Fibroblast of skin of right quadriceps (primary cell): Measurements from ENCODE around the gene CDH12.
"Not testable (repeated sequence)": the region's sequence is repeated elsewhere in the genome, so short reads cannot be mapped to it uniquely, and the experiment has no call there.

Experiments
- DNase-seq: peaks from one replicate; pipeline ENCODE4 v3.0.0-alpha.2; 2013

CDH12 gene

DNA sequence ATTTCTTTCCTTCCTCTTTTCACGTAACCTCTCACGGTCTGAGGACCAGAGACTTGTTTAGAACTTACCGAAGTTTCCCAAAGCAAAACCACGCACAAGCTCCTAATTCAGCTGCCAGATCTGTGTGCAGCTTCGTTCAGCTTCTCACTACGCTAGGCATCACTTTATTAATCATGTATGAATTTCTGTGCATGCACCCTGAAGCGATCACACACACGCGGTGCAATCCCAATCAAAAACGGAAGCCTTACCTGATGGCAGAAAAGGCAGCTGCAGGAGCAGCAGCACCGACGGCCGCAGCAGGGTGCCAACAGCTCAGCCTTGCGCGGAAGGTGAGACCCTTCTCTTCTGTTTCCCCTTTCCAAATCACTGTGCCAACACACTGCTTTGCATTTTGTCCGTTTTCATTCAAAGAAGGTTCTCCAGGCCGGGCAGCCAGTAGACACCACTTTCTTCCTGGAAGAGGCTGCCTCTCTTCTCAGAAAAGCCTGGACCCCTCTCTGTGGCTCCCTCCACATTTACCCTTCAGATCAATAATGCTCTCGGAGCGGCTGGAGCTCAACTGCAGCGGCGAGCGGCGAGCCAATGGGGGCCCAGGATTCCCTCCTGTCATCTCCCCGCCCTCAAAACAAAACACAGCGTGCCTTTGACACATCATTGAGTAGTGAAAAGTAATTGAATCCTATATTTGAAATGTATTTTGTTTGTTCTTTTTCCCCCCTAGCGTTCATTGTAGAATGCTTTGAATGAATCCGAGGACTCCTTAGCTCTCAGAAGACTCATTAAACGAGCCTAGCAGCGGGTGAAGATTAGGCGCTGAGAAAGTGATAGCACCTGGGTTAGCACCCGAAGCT lies at the start of gene CDH12:
Gene CDH12 (minus strand): TSS at position 538 of the 854 bp plus-strand sequence.
- DNase-seq, result peak; percentile 4

DNA sequence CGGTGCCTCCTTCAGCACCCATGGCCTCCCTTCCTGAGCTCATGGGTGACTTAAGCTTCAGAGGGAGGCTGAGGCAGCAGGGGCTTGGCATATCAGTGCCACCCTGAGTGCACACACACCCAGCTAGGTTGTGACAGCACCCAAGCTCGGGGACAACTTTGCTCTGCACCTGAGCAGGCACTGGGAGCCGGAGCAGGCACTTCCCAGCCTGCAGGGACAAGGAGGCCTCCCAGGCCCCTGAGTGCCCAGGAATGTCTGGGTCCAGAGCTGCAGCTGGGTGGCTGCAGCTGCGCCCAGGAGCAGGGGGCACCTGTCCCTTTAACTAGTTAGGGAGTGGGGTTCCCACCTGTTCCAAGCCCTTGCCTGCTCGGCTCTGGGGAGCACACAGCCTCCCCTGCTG lies 48.7 kb upstream of the CDH12 start:
- DNase-seq, result no peak

DNA sequence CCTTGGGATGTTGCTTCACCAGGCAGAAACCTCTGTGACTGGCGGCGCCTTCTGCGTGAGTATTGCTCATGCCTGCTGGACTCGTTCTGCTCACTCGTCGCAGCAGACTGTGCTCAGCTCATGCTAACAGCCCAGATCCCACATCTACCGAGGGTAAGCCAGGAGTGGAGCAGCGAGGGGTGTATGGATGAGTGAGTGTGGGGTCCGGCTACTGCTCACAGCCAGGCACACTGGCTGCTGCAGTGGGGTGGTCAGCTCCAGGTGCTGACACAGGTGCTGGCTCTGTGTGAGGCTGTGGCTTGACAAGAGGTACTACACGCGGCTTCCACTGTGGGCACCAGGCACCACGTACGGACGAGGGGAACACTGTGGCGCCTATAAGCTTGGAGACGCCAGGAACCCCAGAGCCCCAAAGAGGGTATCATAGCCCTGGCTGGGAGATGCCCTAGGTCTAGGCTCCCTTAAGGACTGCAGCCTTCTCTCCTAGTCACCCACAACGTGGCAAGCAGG lies 47.7 kb upstream of the CDH12 start:
- DNase-seq, result no peak

DNA sequence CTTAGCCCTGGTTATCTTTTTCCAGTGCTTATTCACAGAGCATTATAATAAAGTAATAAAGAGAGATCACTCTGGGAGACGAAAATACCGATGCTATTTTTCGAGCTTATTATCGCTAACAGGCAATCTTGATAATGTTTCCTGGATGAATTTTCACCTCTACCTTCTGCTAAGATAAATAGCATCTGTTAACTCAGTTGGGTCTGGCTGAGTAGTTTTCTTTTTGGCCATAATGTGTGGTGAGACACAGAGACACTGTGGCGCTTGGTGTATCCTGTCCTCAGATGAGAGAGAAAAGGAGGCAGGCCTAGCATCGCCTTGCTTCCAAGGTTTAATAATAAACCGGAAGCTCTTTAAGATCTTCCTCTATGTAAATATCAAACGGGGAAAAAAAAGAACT lies 46.2 kb upstream of the CDH12 start:
- DNase-seq, result no peak

DNA sequence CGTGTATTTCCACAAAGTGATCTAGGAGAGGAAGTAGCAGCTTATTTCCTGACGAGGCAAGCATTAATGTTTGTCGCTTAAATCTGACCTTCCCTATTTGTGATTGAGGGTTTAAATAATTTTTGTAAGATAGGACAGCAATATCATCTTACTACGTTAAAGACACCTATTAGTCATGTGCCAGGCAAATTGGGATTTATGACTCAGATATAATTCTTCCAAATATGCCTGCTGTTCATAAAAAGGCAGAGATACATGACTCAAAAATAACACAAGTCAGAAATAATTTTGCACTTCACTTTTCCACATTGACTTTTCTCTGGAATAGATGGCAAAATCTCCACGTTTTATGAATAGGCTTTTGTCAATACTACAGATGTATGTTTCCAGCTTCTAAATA lies 43.0 kb upstream of the CDH12 start:
- DNase-seq, result no peak

DNA sequence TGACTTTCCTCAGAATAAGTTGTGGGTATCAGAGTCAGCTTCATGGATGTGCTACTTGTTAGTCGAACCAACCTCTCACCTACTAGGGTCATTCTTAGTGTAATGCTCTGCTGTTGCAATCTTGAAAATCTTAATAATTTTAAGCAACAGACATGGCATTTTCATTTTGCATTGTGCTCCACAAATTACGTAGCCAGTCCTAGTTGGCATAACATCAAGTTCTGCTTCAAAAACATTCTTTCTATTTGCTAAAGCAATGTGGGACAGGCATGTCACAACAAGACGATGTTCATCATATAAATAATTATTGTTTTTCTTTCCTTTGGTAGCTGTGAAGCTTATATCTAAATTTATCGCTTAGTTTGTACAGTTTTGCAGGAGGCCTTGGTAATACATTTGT lies 39.3 kb upstream of the CDH12 start:
- DNase-seq, result no peak

DNA sequence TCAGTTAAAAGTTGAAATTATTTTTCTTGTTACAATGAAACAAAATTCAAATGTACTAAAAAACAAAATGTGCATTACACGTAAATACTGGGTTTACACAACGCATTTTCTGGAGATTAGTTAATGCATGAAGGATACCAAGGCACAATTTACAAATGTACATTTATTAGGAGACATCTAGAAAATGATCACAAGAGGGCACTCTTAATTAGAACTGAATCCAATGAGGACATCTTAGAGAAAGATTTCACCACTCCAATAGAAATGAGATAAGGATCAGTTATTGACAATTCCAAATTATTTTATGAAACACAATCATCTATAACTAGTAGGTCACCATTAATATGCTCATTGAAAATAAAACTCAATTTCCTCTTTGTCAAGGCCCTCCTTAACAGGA lies 36.6 kb upstream of the CDH12 start:
- DNase-seq, result no peak

DNA sequence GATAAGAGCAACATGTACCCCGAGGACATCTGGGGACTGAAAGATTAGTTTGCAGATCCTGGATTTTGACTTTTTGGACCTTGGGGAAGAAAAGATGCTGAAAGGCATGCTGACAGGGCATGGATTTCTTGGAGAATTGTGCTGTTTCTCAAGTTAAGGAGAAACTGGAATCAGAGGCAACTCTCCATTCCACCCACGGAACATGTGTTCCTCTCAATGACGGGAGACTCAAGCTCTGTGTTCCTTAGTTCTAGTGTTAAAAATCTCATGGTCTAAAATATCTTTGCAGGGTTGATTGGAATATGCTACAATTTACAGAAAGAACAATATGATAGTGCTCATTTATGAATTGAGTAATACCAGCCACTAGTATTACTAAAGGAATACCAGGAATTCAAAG lies 34.4 kb upstream of the CDH12 start:
- no peak for DNase-seq

DNA sequence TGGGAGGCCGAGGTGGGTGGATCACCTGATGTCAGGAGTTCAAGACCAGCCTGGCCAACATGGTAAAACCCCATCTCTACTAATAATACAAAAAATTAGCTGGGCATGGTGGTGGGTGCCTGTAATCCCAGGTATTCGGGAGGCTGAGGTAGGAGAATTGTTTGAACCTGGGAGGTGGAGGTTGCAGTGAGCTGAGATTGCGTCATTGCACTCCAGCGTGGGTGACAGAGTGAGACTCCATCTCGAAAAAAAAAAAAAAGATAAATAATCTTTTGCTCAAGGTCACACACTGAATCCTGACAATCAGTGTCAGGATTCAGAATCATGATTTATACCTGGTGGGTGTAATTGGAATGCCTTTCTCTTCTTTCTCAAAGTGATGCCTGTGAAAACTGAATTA lies 5.8 kb upstream of the CDH12 start:
- DNase-seq, result not testable (repeated sequence)

DNA sequence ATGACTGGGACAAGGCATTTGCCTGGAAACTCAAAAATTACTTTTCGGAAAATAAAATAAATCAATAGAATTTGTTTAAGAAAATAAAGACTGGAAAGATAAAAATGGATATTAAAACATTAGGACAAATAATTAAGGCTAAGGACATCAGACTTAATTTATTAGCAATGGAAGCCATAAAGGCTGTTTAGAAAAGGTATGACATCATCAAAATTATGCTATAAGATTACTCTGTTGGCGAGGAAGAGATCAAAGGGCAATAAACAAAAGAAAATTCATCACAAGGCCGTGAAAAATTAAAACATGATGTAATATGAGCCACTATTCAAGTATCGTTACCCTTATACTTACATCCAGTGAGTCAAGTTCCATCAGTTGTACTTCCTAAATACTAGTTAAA lies 2.7 kb upstream of the CDH12 start:
- DNase-seq, result no peak

DNA sequence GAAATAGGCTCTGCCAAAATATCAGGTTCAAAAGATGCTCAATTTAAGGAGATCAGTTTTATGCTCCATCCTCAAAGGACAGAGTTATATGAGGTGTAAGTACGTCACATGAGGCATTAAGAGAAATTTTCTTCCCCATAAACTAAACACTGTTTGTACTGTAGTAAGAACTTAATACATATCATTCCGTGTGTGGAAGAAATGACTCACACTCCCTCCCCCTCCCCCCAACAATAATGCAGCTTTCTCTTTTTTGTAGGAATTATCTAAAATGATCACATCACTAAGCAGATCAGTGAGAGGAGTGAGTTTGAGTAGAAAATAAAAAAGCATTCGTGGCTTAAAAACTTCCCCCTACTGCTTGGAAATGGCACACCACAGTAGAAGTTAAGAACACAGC lies 2.2 kb downstream of the CDH12 start:
- DNase-seq, result peak; percentile 4

DNA sequence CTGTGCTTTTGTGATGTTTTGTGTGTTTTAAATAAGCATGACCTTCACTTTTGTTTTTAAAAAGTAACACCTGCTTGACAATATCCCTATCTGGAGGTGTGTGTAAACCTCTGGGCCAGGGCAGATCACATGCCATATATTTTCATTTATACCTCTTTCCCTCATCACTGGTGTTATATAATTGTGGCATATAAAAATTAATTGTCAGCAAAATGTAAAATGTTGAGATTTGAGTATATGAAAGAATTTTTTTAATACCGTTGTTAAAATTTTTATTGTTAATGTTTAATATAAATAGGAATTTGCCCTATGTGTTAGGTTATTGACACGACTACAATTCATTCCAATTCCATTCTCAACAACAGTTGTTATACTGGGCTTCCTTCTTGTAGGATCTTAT lies 6.5 kb downstream of the CDH12 start:
- DNase-seq, result no peak

DNA sequence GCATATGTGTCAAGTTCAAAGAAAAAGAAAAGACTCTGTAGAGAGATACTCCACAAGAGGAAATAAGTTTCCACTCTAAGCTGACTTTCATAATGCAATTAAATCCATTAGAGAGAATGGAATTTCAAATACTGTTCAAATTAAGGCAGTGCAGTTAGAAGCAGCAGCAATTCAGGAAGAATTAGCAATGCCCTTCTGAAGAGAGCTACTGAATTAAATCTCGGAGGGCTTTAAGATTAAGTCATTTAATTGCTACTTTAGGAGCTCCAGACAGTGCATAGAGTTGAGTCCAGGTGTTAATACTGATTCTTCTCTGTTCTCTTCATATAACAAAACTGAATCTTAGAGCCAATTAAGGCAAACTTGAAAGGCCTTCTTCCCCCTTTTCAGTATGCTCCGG lies 8.5 kb downstream of the CDH12 start:
- no peak for DNase-seq

DNA sequence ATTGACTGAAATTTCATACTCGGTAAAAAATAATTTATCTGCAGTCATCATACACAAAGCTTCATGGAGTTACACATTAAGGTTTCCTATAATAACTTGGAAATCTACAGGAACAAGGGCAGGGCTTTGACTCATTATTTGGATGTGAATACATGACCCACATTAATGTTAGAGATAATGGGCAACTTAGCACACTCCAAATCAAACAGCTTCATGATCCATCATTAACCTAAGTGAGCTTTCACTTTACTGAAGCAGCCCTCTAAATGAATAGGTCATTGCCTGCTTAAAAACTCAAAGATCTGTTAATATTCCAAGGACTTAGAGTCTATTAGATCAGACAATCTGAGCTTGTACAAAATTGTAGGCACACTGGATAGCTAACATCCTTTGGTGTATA lies 9.0 kb downstream of the CDH12 start:
- DNase-seq, result no peak

DNA sequence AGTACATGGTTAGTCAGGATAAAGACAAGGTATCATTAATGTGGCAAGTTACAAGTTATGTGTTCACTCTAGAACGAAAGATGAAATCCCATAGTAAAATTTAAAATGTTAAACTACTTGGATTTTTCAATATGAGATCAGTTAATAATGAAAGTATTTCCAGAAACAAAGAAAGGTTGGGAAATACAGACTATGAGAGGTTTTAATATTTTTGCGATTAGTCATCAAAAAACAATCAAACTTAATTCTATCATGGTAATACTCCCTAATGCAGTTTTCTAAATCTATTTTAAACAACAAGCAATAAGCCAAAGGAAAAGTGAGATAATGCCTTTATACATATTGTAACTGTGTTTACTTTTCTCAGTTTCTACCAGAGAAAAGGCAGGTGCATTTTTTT lies 10.6 kb downstream of the CDH12 start:
- no peak for DNase-seq

DNA sequence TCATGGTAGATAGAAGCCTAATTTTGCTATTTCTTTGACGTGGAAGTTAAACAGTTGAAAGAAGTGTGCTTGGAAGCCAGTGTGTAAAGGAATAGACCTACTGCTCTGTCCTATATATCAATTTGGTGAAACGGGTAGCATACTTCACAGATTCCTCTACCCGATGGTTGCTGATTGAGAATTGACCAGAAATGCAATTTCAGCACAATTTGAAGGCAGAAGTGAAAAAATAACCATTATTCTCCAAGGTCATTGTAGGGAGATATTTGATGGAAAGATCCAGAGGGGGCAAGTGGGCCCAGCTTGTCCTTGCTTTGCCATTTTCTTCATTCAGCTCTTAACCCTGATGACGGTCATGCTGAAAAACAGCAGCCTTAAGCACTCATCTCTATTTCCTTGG lies 15.3 kb downstream of the CDH12 start:
- no peak for DNase-seq

DNA sequence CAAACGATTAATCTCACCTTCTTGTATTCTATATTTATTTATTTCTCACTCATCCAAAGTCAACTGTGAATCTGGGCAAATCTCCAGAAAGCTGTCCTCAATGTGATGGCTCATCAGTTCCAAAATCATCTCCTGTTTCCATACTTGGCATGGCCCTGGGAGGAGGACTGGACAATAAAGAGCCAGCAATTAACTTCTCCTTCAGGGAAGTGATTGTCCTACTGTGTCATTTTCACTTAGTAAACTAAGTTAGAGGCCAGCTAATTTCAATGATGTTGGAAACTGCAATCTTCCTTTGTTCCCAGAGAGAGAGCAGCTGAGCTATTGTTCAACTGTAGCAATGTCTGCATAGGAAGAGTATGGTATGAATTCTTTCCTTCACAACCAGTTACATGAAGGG lies 17.5 kb downstream of the CDH12 start:
- no peak for DNase-seq

DNA sequence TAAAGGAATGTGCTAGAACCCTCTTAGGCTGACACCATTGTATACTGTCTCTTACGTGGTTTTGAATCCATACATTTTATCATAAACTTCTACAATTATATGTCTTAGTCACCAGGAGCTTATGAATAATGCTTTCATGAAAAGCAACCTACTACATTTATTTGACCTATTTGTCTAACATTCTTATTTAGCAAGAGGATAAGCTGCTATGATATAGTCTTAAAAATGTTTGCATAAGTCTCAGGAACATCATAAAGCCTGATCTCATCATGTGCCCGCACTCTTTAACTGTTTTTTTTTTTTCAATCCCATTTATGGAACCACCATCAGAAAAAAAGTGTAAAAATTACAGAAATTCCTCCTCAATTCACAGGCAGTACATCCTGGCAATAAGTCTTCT lies 59.7 kb downstream of the CDH12 start:
- DNase-seq, result no peak

DNA sequence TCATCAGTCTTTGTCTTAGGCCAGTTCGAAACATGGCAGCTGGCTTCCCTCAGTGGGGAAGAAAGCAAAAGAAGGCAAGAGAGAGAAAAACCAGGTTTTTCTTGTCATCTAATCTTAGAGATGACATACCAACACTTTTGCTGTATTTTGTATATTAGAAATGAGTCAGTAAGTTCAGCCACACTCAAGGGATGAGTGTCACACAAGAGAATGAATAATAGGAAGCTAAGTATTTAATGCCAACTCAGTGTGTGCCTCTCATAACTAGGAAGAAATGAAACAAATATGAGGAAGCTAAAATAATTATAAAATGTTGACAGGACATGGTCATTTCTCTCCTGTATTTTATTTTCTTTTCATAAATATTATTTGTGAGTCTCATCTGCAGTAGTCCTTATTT lies 65.3 kb downstream of the CDH12 start:
- DNase-seq, result no peak

DNA sequence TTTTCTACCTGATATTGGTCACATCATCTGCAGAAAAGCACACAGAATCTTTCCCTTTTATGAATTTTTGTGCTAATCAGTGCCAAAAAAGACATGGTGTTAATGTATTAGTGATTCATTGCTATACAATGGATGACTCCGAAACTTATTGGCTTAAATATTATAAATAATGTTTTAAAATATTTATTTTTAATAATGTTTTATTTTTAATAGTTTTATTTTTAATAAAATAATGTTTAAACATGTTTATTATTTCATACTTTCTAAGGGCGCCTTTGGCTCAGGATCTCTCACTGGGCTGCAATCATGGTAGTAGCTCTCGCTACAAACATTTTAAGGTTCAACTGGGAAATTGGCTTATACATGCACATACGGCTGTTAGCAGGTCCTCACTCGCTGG lies 65.7 kb downstream of the CDH12 start:
- no peak for DNase-seq

DNA sequence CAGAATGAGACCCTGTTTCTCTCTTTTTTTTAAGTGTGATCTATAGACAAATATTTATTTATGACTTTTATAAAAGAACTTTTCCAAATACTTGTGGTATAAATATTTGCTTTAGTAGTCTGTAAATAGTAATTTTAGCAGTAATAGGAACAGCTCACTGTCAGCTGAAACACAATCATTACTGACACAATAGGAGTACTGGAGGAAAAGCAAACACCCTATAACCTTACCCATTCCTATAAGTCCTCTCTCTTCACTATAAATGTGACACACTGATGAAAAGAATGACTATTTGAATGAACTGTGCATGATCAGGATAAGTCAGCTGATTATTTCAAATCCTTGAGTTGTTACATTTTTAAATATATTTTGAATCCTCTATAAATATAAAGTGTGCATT lies 72.4 kb downstream of the CDH12 start:
- no peak for DNase-seq

DNA sequence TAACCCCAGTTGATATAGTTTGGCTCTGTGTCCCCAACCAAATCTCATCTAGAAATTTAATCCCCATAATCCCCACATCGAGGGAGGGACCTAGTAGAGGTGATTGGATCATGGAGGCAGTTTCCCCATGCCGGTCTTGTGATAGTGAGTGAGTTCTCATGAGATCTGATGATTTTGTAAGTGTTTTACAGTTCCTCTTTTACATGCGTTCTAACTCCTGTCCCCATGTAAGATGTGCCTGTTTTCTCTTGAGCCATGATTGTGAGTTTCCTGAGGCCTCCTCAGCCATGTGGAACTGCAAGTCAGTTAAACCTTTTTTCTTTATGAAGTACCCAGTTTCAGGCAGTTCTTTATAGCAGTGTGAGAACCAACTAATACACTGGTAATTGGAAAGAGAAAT lies 73.6 kb downstream of the CDH12 start:
- DNase-seq, result no peak

DNA sequence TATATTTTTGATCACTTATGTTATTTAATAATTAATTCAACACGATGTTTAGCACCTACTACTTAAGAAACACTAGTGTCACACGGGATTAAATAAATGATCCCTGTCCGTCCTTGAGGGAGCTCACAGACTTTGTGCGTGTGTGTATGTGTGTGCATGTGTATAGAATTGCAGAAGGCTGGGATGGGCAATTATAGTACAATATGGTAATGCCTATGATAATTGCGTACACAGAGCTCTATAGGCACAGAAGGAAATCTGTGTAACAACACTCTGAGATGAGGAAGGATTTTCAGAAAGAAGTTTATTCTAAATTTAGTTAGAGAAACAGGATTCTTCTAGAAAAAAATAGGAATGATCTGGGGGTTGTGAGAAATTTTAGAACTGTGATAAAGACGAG lies 76.9 kb downstream of the CDH12 start:
- no peak for DNase-seq

DNA sequence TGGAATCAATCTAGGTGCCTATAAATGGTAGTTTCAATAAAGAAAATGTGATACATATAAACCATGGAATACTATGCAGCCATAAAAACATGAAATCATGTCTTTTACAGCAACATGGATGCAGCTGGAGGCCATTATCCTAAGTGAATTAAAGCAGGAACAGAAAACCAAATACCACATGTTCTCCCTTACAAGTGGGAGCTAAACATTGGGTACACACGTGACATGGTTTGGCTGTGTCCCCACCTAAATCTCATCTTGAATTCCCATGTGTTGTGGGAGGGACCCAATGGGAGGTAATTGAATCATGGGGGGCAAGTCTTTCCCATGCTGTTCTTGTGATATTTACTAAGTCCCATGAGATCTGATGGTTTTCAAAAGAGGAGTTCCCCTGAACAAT lies 78.9 kb downstream of the CDH12 start:
- DNase-seq, result not testable (repeated sequence)

DNA sequence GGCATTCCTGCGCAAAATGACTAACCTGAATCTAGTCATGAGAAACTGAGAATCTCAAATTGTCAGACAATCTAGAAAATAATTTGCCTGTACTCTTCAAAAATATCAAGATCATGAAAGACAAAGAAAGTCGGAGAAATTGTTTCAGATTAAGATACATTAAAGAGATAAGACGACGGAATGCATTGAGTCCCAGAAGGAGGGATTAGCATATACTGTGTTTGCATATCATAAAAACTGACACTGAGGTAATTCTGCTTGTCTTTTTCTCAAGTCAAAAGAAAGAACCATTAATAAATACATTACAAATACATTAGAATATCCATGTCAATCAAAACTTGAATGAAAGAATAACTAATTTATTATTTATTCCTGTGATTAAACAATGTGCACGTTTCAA lies 88.4 kb downstream of the CDH12 start:
- DNase-seq, result no peak
